ENCODE measurements around the gene RASD2. TPM values are rescaled to one million over a fixed set of nuclear protein-coding genes. Genes with fewer than 3 reads are reported as not detected.
"Not testable (repeated sequence)": the region's sequence is repeated elsewhere in the genome, so short reads cannot be mapped to it uniquely, and the experiment has no call there.

RASD2 gene, protein sequence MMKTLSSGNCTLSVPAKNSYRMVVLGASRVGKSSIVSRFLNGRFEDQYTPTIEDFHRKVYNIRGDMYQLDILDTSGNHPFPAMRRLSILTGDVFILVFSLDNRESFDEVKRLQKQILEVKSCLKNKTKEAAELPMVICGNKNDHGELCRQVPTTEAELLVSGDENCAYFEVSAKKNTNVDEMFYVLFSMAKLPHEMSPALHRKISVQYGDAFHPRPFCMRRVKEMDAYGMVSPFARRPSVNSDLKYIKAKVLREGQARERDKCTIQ
- total RNA-seq (2014; rRNA removed; shearing (Covaris generic)) = 0.10 and 0.24 TPM in 2 replicates

DNA sequence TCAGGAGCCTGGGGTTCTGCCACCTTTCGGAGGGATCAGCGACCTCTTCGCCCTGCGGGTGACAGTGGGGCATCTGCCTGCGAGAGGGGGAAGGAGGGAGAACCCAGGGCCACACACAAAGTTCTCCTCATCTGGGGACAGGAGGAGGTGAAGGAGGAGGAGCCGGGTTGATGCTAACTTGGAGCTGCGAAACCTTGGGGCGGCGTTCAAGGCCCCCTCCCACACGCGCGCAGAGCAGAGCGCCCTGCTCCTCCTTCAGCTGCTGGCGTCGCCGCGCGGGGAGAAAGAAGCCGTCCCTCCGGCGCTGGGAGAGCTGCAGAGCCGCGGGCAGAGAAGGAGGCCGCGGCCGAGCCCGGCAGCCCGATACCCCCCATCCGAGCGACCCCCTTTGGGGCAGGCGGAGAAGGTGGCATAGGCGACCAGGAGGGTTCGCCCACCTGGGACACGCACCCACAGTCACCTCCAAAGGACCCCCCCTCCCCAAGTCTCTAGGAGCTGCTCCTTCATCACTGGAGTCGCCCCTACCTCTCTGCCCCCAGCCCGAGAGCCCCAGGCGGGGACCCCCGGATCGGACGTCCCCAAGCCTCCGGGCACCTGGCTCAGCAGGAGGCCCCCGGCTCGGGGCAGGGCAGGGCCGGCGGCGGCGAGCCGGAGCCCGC is at the start of gene RASD2:
Gene RASD2 (plus strand): TSS at position 237 of the 659 bp plus-strand sequence. CDS start 5,979 bp downstream, outside the sequence.
- peak; percentile 35 for DNase-seq (ENCODE audit: low read depth)

DNA sequence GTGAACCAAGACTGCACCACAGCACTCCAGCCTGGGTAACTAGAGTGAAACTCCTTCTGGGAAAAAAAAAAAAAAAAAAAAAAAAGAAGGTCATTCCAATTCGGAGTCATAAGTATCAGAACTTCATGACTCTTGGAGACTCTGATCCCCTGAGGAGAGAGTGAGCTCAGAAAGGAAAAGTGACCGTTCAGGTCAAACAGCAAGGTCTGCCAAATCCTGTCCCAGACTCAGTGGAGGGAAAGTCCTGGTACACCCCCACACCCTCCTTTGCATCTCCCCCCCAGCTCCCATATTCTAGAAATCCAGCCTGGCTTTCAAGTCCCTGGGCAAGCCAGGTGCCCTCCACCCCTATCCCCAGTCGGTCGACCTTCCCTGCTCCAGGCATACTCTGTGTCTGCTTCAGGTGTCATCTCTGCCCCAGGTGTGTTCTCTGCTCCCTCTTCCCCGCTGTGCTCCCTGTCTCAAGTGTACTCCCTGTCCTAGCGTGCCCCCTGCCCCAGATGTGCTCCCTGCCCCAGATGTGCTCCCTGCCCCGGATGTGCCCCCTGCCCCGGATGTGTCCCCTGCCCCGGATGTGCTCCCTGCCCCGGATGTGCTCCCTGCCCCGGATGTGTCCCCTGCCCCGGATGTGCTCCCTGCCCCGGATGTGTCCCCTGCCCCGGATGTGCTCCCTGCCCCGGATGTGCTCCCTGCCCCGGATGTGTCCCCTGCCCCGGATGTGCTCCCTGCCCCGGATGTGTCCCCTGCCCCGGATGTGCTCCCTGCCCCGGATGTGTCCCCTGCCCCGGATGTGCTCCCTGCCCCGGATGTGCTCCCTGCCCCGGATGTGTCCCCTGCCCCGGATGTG is 49.3 kb upstream of the RASD2 start:
- DNase-seq (ENCODE audit: low read depth) = not testable (repeated sequence)

DNA sequence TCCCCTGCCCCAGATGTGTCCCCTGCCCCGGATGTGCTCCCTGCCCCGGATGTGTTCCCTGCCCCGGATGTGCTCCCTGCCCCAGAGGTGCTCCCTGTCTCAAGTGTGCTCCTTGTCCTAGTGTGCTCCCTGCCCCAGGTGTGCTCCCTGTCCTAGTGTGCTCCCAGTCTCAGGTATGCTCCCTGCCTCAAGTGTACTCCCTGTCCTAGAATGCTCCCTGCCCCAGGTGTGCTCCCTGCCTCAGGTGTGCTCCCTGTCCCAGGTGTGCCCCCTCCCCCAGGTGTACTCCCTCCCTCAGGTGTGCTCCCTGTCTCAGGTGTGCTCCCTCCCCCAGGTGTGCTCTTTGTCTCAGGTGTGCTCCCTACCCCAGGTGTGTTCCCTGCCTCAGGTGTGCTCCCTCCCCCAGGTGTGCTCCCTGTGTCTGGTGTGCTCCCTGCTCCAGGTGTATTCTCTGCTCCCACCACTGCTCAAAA is 48.7 kb upstream of the RASD2 start:
- no peak for DNase-seq (ENCODE audit: low read depth)

DNA sequence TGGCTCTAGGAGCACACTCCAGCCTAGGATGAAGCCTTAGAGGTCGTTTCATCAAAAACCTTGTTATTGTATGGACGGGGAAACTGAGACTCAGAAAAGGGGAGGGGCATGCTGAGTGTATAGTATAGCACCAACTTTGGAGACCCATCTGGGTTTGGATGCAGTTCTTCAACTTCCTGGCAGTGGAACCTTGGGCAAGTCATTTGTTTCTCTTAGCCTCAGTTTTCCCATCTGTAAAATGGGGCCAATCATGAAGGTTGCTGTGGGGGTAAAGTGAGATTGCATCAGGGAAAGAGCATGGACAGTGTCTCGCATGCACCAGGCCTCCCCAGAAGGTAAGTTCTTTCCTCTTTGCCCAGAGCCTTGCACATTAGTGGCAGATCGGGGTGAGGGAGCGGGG is 47.6 kb upstream of the RASD2 start:
- no peak for DNase-seq (ENCODE audit: low read depth)

DNA sequence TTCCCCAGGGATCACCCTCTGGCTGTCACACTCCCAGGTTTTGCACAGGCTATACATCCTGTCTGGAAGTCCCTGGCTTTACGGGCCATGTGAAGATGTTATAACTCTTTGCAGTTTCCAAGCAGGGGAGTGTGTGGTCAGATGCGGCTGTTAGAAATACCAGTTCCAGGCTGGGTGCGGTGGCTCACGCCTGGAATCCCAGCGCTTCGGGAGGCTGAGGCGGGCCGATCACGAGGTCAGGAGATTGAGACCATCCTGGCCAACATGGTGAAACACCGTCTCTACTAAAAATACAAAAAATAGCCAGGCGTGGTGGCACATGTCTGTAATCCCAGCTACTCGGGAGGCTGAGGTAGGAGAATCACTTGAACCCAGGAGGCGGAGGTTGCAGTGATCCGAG is 44.9 kb upstream of the RASD2 start:
- DNase-seq (ENCODE audit: low read depth) = not testable (repeated sequence)

DNA sequence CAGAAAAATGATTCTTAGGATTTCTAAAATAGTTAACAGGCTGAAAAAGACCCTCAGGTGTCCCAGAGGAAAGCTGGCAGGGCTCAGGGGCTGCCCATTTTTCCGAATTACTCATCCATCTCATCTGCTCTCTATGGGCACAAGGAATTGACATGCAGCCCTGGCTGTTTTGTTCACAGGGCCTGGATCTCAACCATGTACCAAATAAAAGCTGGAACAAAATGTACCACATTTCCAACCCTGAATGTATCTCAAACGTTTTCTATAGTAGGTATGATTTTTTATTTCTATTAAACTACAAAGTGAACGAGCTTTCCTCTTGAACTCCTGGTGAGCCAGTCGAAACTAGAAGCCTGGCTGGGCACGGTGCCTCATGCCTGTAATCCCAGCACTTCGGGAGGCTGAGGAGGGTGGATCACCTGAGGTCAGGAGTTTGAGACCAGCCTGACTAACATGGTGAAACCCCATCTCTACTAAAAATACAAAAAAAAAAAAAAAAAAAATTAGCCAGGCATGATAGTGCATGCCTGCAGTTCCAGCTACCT is 43.8 kb upstream of the RASD2 start:
- no peak for DNase-seq (ENCODE audit: low read depth)

DNA sequence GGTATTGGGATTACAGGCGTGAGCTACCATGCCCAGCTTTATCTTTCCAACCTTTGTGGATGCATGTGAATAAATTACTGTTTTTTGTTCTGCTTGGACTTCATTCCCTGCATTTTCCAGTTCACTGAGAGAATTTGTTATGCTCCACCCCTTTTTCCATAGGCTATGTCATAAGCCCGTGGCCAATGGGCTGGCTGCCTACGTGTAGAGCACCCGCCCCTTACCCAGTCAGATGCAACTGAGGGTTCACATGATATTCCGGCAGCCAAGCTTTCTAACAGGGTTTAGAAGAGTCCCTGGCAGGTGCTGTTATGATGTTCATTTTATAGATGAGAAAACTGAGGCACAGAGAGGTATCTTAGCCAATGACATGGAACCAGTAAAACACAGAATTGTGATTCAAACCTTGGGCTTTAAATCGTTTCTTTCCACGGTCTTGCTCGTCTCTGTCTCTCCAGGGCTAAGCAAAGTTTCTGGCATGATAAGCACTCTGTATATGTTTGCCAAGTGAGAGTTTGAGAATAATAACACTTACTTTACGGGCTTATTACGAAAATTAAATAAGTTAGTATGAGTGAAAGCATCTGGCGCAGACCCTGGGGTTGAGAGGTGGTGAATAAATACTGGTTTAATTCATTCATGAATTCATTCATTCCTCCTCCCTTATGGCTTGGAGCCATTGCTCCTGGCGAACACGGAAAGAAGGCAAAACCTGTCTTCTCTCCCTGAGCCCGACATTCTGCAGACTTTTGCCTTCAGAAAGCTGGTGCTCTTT is 42.4 kb upstream of the RASD2 start:
- DNase-seq (ENCODE audit: low read depth) = no peak

DNA sequence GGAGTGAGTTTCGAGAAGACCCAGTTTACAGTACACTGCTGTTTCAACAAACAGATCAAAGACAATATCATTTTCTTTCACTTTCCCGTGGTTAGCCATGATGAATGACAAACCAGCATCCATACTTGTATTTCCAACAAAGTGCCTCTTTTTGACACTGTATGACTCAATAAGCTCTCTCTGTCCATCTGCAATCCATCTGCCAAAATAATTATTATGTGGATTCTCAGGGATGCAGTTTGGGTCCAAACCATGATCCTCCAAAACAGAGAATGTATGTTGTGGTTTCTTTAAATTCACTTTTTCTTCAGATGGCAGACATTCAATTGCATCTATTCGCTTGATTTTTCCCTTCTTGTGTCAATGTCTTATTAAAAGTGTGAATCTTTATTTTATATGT is 37.8 kb upstream of the RASD2 start:
- peak; percentile 32 for DNase-seq (ENCODE audit: low read depth)

DNA sequence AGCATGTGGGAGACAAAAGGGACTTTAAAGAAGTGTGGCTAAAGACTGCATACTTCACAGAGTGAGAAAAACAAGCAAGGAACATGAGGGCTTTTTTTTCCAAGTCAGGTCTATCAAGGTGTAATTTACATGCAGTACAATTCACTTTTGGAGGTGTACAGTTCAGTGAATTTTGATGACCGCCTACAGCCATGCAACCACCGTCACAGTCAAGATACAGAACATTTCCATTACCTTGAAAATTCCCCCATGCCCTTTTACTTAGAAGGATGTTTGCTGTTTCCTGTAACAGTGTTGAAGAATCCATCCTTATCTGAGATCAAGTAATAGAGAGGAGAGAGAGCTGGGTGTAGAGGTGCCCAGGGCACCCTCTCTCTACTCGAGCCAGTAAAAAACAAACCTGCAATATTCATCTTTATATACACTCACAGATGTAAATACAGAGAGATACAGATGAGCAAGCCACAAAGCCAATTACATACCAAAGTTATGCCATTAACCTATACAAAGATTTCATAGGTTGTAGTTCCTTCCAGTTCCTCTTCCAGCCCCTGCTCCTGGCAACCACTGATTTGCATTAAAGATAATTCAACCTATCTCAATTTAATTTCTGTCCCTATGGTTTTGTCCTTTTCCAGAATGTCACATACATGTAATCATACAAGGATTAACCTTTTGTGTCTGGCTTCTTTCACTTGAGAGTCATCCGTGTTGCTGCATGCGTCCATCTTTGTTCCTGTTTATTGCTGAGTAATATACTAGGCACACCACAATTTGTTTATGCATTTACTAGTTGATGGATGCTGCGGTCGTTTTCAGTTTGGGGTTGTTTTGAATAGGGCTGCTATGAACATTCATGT is 35.0 kb upstream of the RASD2 start:
- DNase-seq (ENCODE audit: low read depth) = no peak

DNA sequence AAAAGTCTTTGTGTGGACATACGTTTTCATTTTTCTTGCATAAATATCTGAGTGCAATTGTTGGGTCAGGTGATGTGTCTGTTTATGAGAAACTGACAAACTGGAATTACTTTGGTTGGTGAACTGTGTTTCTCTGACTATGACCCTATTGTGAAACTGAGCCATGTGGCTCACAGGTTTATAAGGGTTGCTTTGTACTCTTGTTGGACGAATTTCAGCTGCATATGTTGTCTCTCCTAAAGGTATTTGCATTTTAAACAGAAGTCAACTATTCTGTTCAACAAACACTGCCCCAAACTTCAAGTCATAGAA is 34.4 kb upstream of the RASD2 start:
- DNase-seq (ENCODE audit: low read depth) = no peak

DNA sequence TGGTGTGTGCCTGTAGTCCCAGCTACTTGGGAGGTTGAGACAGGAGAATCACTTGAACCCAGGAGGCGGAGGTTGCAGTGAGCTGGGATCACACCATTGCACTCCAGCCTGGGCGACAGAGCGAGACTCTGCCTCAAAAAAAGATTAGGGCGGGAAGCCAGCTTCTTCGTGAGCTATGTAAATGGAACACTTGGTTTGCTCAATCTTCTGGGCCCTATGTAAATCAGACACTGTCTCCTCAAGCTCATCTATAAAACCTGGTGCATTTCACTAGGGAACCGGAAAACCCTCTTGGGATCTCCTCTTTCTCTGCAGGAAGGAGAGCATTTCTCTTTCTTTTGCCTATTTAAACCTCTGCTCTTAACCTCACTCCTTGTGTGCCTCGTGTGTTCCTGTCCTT is 32.8 kb upstream of the RASD2 start:
- DNase-seq (ENCODE audit: low read depth) = not testable (repeated sequence)

DNA sequence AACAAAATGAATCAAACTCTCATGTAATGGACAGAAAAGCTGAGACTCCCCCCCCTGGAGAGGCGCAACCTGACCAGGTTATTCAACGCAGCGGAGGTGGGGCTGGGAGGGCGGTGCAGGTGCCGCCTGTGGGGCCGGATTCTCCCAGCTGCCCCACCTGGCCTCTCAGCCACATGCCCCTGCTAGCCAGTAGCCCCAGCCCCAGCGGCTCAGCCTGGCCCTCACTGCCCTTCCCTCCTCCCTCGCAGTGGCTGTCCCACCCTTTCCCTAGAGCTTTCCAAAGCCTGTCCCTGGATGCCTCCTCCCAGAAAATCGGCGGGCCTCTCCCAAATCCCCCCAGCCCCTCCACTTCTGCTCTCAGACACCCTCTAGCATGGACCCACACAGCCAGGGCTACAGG is 31.2 kb upstream of the RASD2 start:
- DNase-seq (ENCODE audit: low read depth) = no peak

DNA sequence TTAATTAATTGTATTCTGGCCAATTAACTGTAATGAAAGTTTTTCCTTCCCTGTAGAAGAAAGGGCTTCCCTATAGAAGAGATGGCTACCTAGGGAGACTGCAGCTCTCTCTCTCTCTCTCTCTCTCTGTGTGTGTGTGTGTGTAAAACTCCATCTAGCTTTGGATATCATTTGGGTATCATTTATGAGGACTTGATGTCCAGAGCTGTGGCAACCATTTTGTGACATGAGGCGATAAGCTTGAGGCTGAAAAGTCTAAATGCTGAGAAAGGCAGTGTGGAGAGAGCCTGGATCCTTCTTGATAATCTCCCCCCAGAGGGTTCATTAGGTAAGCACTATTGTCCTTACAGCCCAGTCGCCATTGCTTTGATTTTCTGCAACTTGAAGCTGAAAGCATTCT is 30.7 kb upstream of the RASD2 start:
- no peak for DNase-seq (ENCODE audit: low read depth)

DNA sequence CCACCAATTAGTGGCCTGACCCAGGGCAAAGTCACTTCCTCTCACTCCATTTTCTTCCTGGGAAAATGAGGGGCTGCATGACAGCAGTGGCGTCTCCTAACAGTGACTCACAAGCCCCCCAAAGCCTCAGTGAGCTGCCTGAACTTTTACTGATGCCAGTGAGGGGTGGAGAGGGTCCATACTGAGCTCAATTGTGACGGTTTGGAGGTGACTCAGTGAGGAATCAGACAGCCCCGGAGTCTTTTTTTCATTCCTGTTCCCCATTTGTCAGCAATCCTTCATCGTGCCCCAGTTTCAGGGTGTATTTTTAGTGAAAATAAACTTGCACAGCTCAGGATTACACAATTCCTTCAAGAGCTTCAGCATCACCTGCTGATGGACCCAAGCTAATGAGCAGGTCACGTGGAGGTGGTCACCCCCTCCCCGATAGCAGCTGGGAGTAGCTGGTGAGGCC is 30.1 kb upstream of the RASD2 start:
- peak; percentile 33 for DNase-seq (ENCODE audit: low read depth)

DNA sequence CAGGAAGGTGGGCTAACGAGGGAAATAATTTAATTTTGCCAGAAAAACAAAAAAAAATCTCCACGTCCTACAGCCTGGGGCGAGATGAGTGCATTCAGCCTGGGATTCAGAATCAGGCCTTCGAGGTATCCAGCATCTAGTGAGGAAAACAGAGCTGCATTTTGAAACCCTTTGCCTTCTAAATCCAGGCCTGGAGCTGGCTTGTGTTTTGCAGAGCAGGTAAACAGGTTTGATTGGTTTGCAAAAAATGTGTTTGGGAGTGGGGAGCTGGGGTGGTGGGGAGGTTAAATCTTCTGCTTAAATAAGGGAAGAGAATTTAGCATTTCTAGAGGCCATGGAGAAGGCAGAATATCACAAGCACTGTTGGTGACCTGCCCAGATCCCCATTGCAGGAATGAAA is 29.7 kb upstream of the RASD2 start:
- DNase-seq (ENCODE audit: low read depth) = no peak

DNA sequence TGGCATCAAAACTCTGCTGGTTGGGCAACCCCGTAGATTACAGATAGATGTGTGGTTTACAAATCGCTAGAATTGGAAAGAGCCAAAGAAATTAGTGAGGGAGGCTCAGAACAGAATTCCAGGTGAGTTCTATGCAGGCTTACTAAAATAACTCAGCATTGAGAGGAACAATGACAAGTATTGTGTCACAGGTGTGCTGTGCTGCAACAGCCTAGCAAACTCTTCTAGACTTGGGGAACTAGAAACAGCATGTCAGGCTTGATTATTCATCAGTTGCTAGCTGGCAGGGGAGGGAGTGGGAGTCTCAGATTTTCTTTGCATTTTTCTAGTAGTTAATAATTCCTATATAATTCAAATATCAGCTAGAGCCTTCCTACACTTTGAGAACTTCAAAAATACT is 26.3 kb upstream of the RASD2 start:
- no peak for DNase-seq (ENCODE audit: low read depth)

DNA sequence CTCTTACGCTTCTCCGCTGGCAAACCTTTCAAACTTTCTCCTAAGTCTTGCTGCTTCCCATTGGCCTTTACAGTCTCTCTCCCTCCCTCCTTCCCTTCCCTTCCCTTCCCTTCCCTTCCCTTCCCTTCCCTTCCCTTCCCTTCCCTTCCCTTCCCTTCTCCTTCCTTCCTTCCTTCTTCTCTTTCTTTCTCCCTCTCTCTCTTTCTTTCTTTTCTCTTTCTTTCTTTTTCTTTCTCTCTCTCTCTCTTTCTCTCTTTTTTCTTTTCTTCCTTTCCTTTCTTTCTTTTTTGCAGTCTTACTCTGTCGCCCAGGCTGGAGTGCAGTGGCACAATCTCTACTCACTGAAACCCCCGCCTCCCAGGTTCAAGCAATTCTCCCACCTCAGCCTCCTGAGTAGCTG is 24.7 kb upstream of the RASD2 start:
- DNase-seq (ENCODE audit: low read depth) = not testable (repeated sequence)

DNA sequence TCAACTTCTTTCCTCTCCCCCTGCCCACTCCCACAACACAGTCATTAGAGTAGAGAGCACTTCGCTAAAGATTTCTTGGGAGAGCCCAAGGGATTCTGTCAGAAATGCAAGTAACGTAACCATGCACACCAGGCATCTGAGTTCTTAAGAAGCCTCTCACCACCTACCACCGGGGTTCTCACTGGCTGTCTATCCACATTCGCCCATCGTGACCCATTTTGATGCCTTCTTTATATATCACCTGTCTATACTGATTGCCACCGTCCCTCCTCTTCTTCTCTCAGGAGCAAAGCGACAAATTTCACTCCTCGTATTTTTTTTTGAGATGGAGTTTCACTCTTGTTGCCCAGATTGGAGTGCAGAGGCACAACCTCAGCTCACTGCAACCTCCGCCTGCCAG is 23.9 kb upstream of the RASD2 start:
- no peak for DNase-seq (ENCODE audit: low read depth)

DNA sequence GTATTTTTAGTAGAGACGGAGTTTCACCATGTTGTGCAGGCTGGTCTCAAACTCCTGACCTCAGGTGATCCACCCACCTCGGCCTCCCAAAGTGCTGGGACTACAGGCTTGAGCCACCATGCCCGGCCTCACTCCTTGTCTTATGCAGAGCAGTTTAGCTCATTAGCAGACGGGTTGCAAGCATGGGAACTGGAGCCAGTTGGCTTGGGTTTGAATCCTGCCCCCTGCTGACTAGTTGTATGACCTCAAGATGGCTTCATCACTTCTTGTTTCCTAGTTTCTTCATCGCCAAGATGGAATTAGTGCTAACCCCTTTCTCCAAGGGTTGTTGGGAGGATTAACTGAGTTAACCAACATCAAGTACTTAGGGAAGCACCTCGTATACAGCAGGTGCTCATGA is 23.4 kb upstream of the RASD2 start:
- DNase-seq (ENCODE audit: low read depth) = no peak

DNA sequence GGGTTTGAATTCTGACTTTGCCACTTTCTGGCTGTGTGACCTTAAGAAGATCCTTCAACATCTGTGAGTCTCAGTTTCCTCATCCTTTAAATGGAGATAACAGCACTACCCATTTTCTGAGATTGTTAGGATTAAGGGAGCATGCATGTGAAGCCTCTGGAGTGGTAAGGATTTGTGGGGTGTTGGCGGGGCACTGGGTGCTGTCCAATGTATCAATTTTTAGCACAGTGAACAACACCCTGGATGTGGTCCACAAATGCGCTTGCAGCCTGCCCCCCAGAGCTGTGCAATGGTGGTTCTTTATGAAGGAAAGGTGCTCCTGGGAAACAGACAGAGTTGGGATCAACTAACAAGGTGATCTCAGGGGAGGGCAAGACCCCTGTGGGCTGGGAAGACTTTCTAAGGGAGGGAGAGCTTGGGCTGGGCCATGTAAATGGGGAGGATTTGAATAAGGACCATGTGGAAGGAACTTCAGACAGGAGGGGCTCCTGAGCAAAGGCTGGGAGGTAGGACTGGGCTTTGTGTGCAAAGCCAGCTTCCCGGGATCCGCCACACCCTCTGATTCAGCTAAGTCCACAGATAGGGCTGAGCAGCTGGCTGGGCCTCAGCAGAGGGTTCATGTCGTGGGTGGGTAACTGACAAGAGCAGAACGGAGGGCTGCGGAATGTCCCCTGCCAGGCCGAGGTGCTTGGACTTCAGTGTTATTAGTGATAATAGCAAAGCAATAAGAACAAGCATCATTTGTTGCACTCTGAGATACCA is 22.7 kb upstream of the RASD2 start:
- no peak for DNase-seq (ENCODE audit: low read depth)
